Measurements from ENCODE around the gene C16orf78.

GRCh38 chr16:49327466-49327865, 46.1 kb upstream of the C16orf78 start:
- TF ChIP-seq CTCF (IDR thresholded peaks at IDR 0.05), result no peak
- no peak for TF ChIP-seq POLR2A (IDR thresholded peaks at IDR 0.05)
